ENCODE results near the gene MRTO4.
A peak's percentile ranks its signal among the peaks of the same experiment; 100 is the strongest.
"Not testable (repeated sequence)": the region's sequence is repeated elsewhere in the genome, so short reads cannot be mapped to it uniquely, and the experiment has no call there.

The MRTO4 gene

DNA sequence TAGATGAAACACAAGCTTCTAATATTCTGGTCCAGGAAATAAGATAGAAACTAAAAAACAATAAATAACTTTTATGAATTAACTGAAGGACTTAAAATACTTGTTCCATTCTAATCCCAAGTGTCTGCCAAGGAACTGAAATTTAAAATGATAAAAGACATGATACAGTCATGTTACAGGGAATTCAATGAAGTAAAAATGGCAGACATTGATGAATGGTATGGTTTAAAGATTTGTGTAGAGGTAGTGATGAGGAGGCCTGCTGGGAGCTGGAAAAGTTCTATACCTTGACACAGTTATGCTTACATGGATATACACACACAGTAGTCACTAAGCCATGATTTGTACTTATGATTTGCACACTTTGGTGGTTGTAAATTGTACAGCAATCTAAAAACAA is 39.4 kb upstream of the MRTO4 start:
- no peaks in the 10 kb centered on the region for H3K27me3 Mint-ChIP-seq
- peak overlapping the region; percentile 48 for H3K27ac Mint-ChIP-seq (ENCODE audit: low read depth)
- H3K9me3 Mint-ChIP-seq, result no peaks in the 10 kb centered on the region
- H3K4me3 Mint-ChIP-seq, result no peak overlapping the region
- no peak for ATAC-seq (replicated peaks; ENCODE audit: extremely low read depth, poor library complexity, severe bottlenecking)
- DNase-seq (ENCODE audit: low spot score in 2 of 2), result no peak
- peaks cover 33% of the 10 kb centered on the region for H3K4me1 Mint-ChIP-seq
- peaks cover 22% of the 10 kb centered on the region for H3K36me3 Mint-ChIP-seq (ENCODE audit: insufficient read depth)

GRCh38 chr1:19213580-19213979 is 38.0 kb upstream of the MRTO4 start:
- Mint-ChIP-seq H3K4me3 (no peak overlapping the region), H3K27ac (ENCODE audit: low read depth) (no peak overlapping the region), H3K4me1 (peaks cover 28% of the 10 kb centered on the region), H3K27me3 (no peaks in the 10 kb centered on the region), H3K36me3 (ENCODE audit: insufficient read depth) (peaks cover 24% of the 10 kb centered on the region), H3K9me3 (no peaks in the 10 kb centered on the region)
- DNase-seq (ENCODE audit: low spot score in 2 of 2), result no peak
- ATAC-seq (replicated peaks; ENCODE audit: extremely low read depth, poor library complexity, severe bottlenecking), result no peak

DNA sequence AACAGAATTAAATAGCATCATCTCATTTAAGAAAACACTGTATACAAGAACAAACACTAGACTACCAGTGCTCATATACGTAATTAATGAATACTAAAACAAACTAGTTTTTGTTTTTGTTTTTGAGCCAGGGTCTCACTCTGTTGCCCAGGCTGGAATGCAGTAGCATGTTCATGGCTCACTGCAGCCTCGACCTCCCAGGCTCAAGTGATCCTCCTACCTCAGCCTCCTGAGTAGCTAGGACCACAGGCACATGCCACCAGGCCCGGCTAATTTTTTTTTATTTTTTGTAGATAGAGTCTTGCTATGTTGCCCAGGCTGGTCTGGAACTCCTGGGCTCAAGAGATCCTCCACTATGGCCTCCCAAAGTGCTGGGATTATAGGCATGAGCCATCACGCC is 35.0 kb upstream of the MRTO4 start:
- not testable (repeated sequence) for H3K9me3 Mint-ChIP-seq; H3K4me3 Mint-ChIP-seq; H3K4me1 Mint-ChIP-seq; H3K27me3 Mint-ChIP-seq; ATAC-seq (replicated peaks; ENCODE audit: extremely low read depth, poor library complexity, severe bottlenecking); H3K27ac Mint-ChIP-seq (ENCODE audit: low read depth); DNase-seq (ENCODE audit: low spot score in 2 of 2)
- peaks cover 31% of the 10 kb centered on the region for H3K36me3 Mint-ChIP-seq (ENCODE audit: insufficient read depth)

DNA sequence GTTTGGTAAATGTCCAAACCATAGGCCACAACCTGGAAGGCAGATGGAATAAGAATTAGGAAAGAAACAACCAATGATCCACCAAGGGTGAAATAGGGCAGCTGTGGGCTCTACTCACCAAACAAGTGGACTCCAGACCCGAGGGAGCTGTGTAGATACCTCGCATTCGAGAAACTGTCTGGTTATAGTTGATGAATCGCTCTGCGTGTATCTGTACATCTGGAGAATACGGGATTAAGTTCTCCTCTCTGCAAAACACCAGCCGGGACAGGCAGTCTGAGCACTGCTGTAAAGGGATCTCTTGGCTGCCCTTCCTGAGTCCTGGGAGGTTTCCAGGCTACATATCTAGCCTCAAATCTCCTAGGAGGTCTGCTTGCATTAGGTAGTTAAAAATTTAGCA is 32.2 kb upstream of the MRTO4 start:
- ATAC-seq (replicated peaks; ENCODE audit: extremely low read depth, poor library complexity, severe bottlenecking) (no peak), DNase-seq (ENCODE audit: low spot score in 2 of 2) (no peak)
- H3K9me3 Mint-ChIP-seq, result no peaks in the 10 kb centered on the region
- H3K4me1 Mint-ChIP-seq, result peaks cover 5% of the 10 kb centered on the region
- no peak overlapping the region for H3K27ac Mint-ChIP-seq (ENCODE audit: low read depth)
- H3K4me3 Mint-ChIP-seq, result no peak overlapping the region
- peaks cover 48% of the 10 kb centered on the region for H3K36me3 Mint-ChIP-seq (ENCODE audit: insufficient read depth)
- H3K27me3 Mint-ChIP-seq, result no peaks in the 10 kb centered on the region

DNA sequence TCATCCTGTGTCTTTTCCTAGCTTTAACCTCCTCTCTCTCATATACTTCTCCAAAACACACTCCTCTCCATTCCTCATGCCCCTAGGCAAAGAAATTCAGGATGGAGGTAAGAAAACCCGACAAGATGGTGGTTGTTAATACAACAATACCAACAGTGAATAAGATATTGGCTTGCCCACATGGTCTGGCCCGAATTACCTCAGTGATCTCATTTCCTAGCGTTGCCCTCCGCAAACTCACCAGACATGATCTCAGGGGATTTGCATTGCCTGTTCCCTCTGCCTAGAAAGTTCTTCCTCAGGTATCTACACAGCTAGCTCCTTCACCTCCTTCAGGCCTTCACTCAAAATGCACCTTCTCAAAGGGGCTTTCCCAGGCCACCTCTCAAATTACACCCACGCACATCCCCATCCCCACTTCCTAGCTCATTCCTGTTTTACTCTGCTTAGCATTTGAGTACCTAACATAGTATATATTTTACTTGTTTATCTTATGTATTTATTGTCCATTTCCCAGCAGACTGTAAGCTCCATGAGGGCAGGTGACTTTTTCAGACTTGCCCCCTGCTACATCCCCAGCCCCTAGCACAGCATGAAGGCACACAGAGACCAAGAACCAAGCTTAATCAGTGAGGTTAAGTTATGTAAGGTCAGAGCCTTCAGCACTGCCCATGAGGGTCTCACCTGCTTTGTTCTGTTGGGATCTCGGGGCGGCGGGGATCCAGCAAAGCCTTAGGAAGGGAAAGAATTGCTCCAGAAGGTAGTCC is 31.3 kb upstream of the MRTO4 start:
- no peaks in the 10 kb centered on the region for H3K9me3 Mint-ChIP-seq
- ATAC-seq (replicated peaks; ENCODE audit: extremely low read depth, poor library complexity, severe bottlenecking) (no peak), DNase-seq (ENCODE audit: low spot score in 2 of 2) (no peak)
- H3K4me3 Mint-ChIP-seq, result no peak overlapping the region
- peaks cover 50% of the 10 kb centered on the region for H3K36me3 Mint-ChIP-seq (ENCODE audit: insufficient read depth)
- no peaks in the 10 kb centered on the region for H3K27me3 Mint-ChIP-seq
- no peak overlapping the region for H3K27ac Mint-ChIP-seq (ENCODE audit: low read depth)
- peaks cover 5% of the 10 kb centered on the region for H3K4me1 Mint-ChIP-seq

DNA sequence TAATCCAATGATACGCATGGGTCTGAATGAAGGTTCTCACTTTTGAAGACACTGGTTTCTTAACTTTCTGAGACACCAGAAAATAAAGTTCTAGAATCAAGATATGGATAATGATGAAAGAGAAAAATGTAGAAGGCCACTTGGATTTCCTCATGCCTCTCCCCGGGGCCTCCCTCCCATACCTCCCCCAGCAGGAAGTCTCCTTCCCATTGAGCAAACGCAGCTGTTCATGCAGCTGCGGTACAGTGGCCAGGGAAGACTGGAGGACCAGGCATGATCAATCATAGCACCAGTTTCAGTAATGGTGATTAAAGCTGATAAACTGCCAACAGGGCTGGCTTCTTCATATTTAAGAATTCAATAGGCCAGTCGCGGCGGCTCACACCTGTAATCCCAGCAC is 30.6 kb upstream of the MRTO4 start:
- peaks cover 5% of the 10 kb centered on the region for H3K4me1 Mint-ChIP-seq
- no peak overlapping the region for H3K27ac Mint-ChIP-seq (ENCODE audit: low read depth)
- no peak for DNase-seq (ENCODE audit: low spot score in 2 of 2)
- no peak overlapping the region for H3K4me3 Mint-ChIP-seq
- H3K9me3 Mint-ChIP-seq, result no peaks in the 10 kb centered on the region
- no peaks in the 10 kb centered on the region for H3K27me3 Mint-ChIP-seq
- ATAC-seq (replicated peaks; ENCODE audit: extremely low read depth, poor library complexity, severe bottlenecking), result no peak
- H3K36me3 Mint-ChIP-seq (ENCODE audit: insufficient read depth), result peaks cover 57% of the 10 kb centered on the region

- Mint-ChIP-seq H3K4me1 (peaks cover 5% of the 10 kb centered on the region), H3K27me3 (no peaks in the 10 kb centered on the region), H3K9me3 (no peaks in the 10 kb centered on the region), H3K36me3 (ENCODE audit: insufficient read depth) (peaks cover 67% of the 10 kb centered on the region), H3K27ac (ENCODE audit: low read depth) (no peak overlapping the region), H3K4me3 (no peak overlapping the region)
- ATAC-seq (replicated peaks; ENCODE audit: extremely low read depth, poor library complexity, severe bottlenecking) (no peak), DNase-seq (ENCODE audit: low spot score in 2 of 2) (no peak)
Observed at GRCh38 chr1:19222573-19222972, 29.0 kb upstream of the MRTO4 start.

- Mint-ChIP-seq H3K9me3 (no peaks in the 10 kb centered on the region), H3K27me3 (no peaks in the 10 kb centered on the region), H3K4me3 (no peak overlapping the region), H3K36me3 (ENCODE audit: insufficient read depth) (peaks cover 69% of the 10 kb centered on the region), H3K4me1 (peaks cover 5% of the 10 kb centered on the region), H3K27ac (ENCODE audit: low read depth) (no peak overlapping the region)
- DNase-seq (ENCODE audit: low spot score in 2 of 2) (no peak), ATAC-seq (replicated peaks; ENCODE audit: extremely low read depth, poor library complexity, severe bottlenecking) (no peak)
Observed at GRCh38 chr1:19222979-19223824, 28.4 kb upstream of the MRTO4 start.

DNA sequence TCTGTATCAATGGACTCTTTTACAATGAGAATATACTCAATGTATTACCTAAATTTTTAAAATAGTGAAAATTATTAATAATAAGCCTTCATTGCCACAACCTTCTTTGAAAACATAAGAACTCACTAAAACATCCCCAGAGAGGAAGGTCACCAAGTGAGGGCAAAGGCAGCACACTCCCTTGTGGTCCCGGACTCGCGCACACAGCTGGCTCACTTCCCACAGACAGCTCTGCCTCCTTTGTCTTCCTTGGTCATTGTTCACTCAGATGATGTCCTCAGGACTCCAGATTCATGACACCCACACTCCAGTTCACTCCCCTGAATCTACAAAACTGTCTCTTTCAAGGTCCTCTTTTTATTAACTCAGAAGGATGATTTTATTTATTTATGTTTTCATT is 22.4 kb upstream of the MRTO4 start:
- peaks cover under 1% of the 10 kb centered on the region for H3K4me1 Mint-ChIP-seq
- DNase-seq (ENCODE audit: low spot score in 2 of 2), result no peak
- no peak overlapping the region for H3K27ac Mint-ChIP-seq (ENCODE audit: low read depth)
- no peaks in the 10 kb centered on the region for H3K9me3 Mint-ChIP-seq
- no peak overlapping the region for H3K4me3 Mint-ChIP-seq
- H3K36me3 Mint-ChIP-seq (ENCODE audit: insufficient read depth), result peaks cover 67% of the 10 kb centered on the region
- ATAC-seq (replicated peaks; ENCODE audit: extremely low read depth, poor library complexity, severe bottlenecking), result no peak
- no peaks in the 10 kb centered on the region for H3K27me3 Mint-ChIP-seq

DNA sequence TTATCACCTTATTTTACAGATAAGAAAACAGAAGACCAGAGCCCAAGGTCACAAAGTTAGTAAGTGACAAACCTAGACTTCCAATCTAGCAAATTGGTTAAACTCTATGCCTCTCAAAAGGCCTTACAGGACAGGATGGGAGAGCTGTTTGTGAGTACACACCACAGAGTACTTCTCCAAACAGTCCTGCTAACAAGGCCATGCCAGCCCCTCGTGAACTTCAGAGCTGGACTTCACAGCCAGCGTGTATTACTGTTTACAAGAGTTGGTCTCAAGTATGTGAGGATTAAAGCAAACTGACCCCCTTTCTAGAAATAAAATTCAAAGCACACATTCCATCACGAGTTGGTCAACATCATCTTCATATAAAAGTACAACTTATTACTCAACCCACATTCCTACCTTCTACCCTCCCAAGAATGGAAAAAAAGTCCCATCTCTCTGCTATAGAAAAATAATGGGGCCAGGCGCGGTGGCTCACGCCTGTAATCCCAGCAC is 21.7 kb upstream of the MRTO4 start:
- DNase-seq (ENCODE audit: low spot score in 2 of 2) (no peak), ATAC-seq (replicated peaks; ENCODE audit: extremely low read depth, poor library complexity, severe bottlenecking) (no peak)
- Mint-ChIP-seq H3K36me3 (ENCODE audit: insufficient read depth) (peaks cover 65% of the 10 kb centered on the region), H3K27me3 (no peaks in the 10 kb centered on the region), H3K9me3 (no peaks in the 10 kb centered on the region), H3K27ac (ENCODE audit: low read depth) (no peak overlapping the region), H3K4me3 (no peak overlapping the region), H3K4me1 (no peaks in the 10 kb centered on the region)

DNA sequence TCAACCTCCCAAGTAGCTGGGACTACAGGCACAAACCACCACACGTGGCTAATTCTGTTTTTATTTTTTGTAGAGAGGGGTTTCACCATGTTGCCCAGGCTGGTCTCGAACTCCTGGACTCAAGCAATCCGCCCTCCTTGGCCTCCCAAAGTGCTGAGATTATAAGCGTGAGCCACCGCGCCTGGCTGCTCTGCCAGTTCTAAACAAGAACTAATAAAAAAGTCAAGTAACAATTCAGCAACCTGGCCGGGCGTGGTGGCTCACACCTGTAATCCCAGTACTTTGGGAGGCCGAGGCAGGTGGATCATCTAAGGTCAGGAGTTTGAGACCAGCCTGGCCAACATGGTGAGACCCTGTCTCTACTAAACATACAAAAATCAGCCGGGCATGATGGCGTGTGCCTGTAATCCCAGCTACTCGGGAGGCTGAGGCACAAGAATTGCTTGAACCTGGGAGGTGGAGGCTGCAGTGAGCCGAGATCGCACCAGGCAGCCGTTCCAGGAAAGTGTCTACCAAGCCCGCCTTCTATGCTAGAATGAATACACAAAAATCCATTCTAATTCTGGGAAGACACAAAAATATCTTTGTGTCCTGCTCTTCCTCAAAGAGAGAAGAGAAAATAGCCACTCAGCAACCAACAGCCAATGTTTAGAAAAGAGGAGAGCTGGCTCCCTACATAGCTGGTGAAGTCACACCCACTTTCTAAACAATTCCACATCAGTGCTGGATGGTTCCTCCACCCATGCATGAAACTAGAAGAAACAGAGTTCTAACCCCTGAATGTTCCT is 19.7 kb upstream of the MRTO4 start:
- not testable (repeated sequence) for H3K9me3 Mint-ChIP-seq; H3K27ac Mint-ChIP-seq (ENCODE audit: low read depth); DNase-seq (ENCODE audit: low spot score in 2 of 2); H3K4me1 Mint-ChIP-seq; H3K4me3 Mint-ChIP-seq; ATAC-seq (replicated peaks; ENCODE audit: extremely low read depth, poor library complexity, severe bottlenecking); H3K27me3 Mint-ChIP-seq
- peaks cover 64% of the 10 kb centered on the region for H3K36me3 Mint-ChIP-seq (ENCODE audit: insufficient read depth)

DNA sequence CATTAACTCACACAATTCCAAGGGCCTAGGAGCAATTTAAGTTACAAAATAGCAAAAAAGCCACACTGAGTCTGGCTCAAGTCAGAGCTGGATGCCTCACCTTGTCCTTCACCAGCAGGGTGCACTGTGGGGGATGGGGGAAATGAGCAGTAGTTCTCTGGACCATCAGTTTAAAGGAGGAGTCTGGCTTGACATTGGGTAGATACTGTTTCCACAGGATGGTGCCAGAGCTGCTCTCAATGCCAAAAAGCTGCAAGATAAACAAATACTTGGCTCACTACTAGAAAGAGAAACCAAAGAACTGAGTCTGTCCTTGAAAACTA is 19.1 kb upstream of the MRTO4 start:
- no peak for ATAC-seq (replicated peaks; ENCODE audit: extremely low read depth, poor library complexity, severe bottlenecking)

More for the DNA sequence above, 19.1 kb upstream of the MRTO4 start:
- Mint-ChIP-seq H3K27me3 (no peaks in the 10 kb centered on the region), H3K4me3 (no peak overlapping the region), H3K4me1 (no peaks in the 10 kb centered on the region), H3K9me3 (no peaks in the 10 kb centered on the region), H3K27ac (ENCODE audit: low read depth) (no peak overlapping the region), H3K36me3 (ENCODE audit: insufficient read depth) (peaks cover 60% of the 10 kb centered on the region)
- DNase-seq (ENCODE audit: low spot score in 2 of 2), result no peak
